PC-3 (cell line): ENCODE results near the gene SLC4A2.

Source experiments
- CTCF ChIP-seq: fragments of 300-600 bp; sonication (generic); conservative IDR thresholded peaks from 2 replicates; pipeline ENCODE4 v1.5.1; 2017; ENCODE audit warnings: antibody characterized with exemption, low read depth, mild to moderate bottlenecking, low read length
- EZH2 ChIP-seq: fragments of 300-600 bp; sonication (generic); IDR thresholded peaks from one replicate; pipeline ENCODE4 v1.6.1; 2017; ENCODE audit warnings: antibody characterized with exemption, mild to moderate bottlenecking, low read length; ENCODE audit not compliant: unreplicated experiment

- TF ChIP-seq CTCF, result no peak
- no peak for TF ChIP-seq EZH2
These were observed 51.0 kb downstream of the SLC4A2 start for GRCh38 chr7:151110236-151110940.
